GM12878 (cell line): ENCODE results near the gene PTH2R. TPM values are rescaled to one million over a fixed set of nuclear protein-coding genes. Genes with fewer than 3 reads are reported as not detected.
"Not testable (repeated sequence)": the region's sequence is repeated elsewhere in the genome, so short reads cannot be mapped to it uniquely, and the experiment has no call there.

Experiments used
- ATAC-seq: fragments of 200-7000 bp; cut with Tn5 transposase; 3 replicates; pipeline ENCODE4 v1.9.1; 2020; ENCODE audit warnings: mild to moderate bottlenecking, moderate library complexity
- BruUV-seq: library from RNA; stranded (reverse); fragments of 400-500 nt; replicated peaks from 2 replicates; lab custom pipeline; 2021; lab: Mats Ljungman, UMichigan
- CTCF ChIA-PET: fragments of 300-600 bp; sonication (Branson Sonifier 250); formaldehyde crosslinking; extraction: SDS; loops from one replicate; lab custom pipeline; 2021; ENCODE audit warnings: inconsistent platforms; lab: Yijun Ruan, JAX
- POLR2A ChIA-PET: fragments of 350-600 bp; formaldehyde crosslinking; extraction: SDS; loops from one replicate; lab custom pipeline; 2021; ENCODE audit warnings: inconsistent platforms; lab: Charles Lee
- RAD21 ChIA-PET: fragments of 300-600 bp; sonication (Branson Sonifier 250); formaldehyde crosslinking; loops from one replicate; lab custom pipeline; 2023; ENCODE audit warnings: antibody characterized with exemption; ENCODE audit not compliant: unreplicated experiment; lab: Charles Lee
- SMC1A ChIA-PET: fragments of 300-600 bp; sonication (Branson Sonifier 250); formaldehyde crosslinking; loops from one replicate; lab custom pipeline; 2023; ENCODE audit not compliant: unreplicated experiment, uncharacterized antibody; lab: Charles Lee
- DNase-seq: peaks from one replicate; pipeline ENCODE4 v3.0.0-alpha.2; 2011; ENCODE audit warnings: low read depth, low spot score
- FAIRE-seq: peaks from 3 replicates; lab custom pipeline; 2011; peaks lifted over from hg19 to GRCh38; lab: Jason Lieb, UNC
- H2AFZ ChIP-seq: 2 replicates; pipeline ENCODE4 v1.6.0; 2011; ENCODE audit warnings: low read depth, low read length, control low read depth; ENCODE audit not compliant: control insufficient read depth
- H3K27ac ChIP-seq: 2 replicates; pipeline ENCODE4 v1.5.1; 2011; ENCODE audit warnings: control low read depth; ENCODE audit not compliant: control insufficient read depth, insufficient read depth
- H3K27me3 ChIP-seq, 2 experiments: replicated peaks in 1 of 2; 2 replicates each; pipeline versions ENCODE4 v1.6.0 to v1.6.1; 2011; ENCODE audit warnings: low read length in 1 of 2; ENCODE audit not compliant: control insufficient read depth in 2 of 2, insufficient read depth in 2 of 2
- H3K36me3 ChIP-seq, 2 experiments: 2 replicates each; pipeline ENCODE4 v1.5.1; 2011; ENCODE audit warnings: low read length in 1 of 2; ENCODE audit not compliant: control insufficient read depth in 2 of 2, insufficient read depth in 2 of 2
- H3K4me1 ChIP-seq: 2 replicates; pipeline ENCODE4 v1.6.1; 2011; ENCODE audit warnings: mild to moderate bottlenecking, low read length, moderate library complexity, mixed read lengths; ENCODE audit not compliant: control insufficient read depth, insufficient read depth
- H3K4me2 ChIP-seq: 2 replicates; pipeline ENCODE4 v1.6.0; 2011; ENCODE audit warnings: control low read depth; ENCODE audit not compliant: control insufficient read depth, insufficient read depth
- H3K4me3 ChIP-seq: fragments of 200-600 bp; sonication (generic); 2 replicates; pipeline ENCODE4 v1.5.1; 2016
- H3K79me2 ChIP-seq: 2 replicates; pipeline ENCODE4 v1.6.0; 2011; ENCODE audit warnings: low read length; ENCODE audit not compliant: control insufficient read depth, insufficient read depth
- H3K9ac ChIP-seq: 2 replicates; pipeline ENCODE4 v1.8.0; 2011; ENCODE audit warnings: low read length, control low read depth, mixed read lengths; ENCODE audit not compliant: control insufficient read depth, insufficient read depth
- H3K9me3 ChIP-seq: replicated peaks from 3 replicates; pipeline ENCODE4 v1.5.1; 2011; ENCODE audit warnings: mild to moderate bottlenecking, low read length; ENCODE audit not compliant: control insufficient read depth, insufficient read depth
- H4K20me1 ChIP-seq: 2 replicates; pipeline ENCODE4 v1.6.0; 2011; ENCODE audit not compliant: control insufficient read depth, insufficient read depth
- BHLHE40 ChIP-seq, 2 experiments: fragments of 450-650 bp in 1 of 2; IDR thresholded peaks; 2 replicates each; pipeline ENCODE4 v1.6.1; 2011 to 2017; ENCODE audit warnings: low read depth in 2 of 2, borderline replicate concordance in 1 of 2, improper control_type of control experiment in 1 of 2, low read length in 1 of 2, mild to moderate bottlenecking in 1 of 2
- CBX5 ChIP-seq: sonication (generic); IDR thresholded peaks from 2 replicates; pipeline ENCODE4 v1.6.1; 2016; ENCODE audit warnings: low read depth, moderate library complexity, mild to moderate bottlenecking, inconsistent platforms
- KDM1A ChIP-seq: fragments of 200-600 bp; sonication (generic); IDR thresholded peaks from 2 replicates; pipeline ENCODE4 v1.6.1; 2016; ENCODE audit warnings: borderline replicate concordance
- KLF5 ChIP-seq: fragments of 450-650 bp; IDR thresholded peaks from 2 replicates; pipeline ENCODE4 v1.6.1; 2014; ENCODE audit warnings: mild to moderate bottlenecking; ENCODE audit not compliant: partially characterized antibody
- NFXL1 ChIP-seq: fragments of 450-650 bp; IDR thresholded peaks from 2 replicates; pipeline ENCODE4 v1.6.1; 2017; ENCODE audit warnings: antibody characterized with exemption, mild to moderate bottlenecking, borderline replicate concordance
- SRF ChIP-seq, 2 experiments: IDR thresholded peaks; 2 replicates each; pipeline ENCODE4 v1.6.1; 2011; ENCODE audit warnings: low read depth in 2 of 2, low read length in 2 of 2, mild to moderate bottlenecking in 1 of 2, moderate library complexity in 1 of 2
- TBL1XR1 ChIP-seq: IDR thresholded peaks from 2 replicates; pipeline ENCODE4 v1.6.1; 2012; ENCODE audit warnings: low read depth, low read length, improper control_type of control experiment
- TCF7 ChIP-seq: IDR thresholded peaks from 2 replicates; pipeline ENCODE4 v1.6.1; 2014; ENCODE audit warnings: antibody characterized with exemption, borderline replicate concordance
- WGBS: methylation state at CpG from one replicate; pipeline ENCODE4 v1.1.6; 2016; ENCODE audit warnings: low lambda C conversion rate; ENCODE audit not compliant: insufficient replicate concordance, insufficient coverage; ENCODE audit errors: missing lambda C conversion rate; 5-methylcytosine and 5-hydroxymethylcytosine counted together
- in situ Hi-C: fragments of 300-500 bp; cut with MboI; formaldehyde crosslinking; loops from 9 replicates; pipeline ENCODE4 v1.14.3; 2018; ENCODE audit warnings: mixed read lengths
- intact Hi-C: fragments of 100-400 bp; cut with micrococcal nuclease; formaldehyde crosslinking; loops from one replicate; pipeline ENCODE4 v1.14.2; 2022; ENCODE audit not compliant: unreplicated experiment
- polyA plus RNA-seq, 11 experiments: library from polyadenylated mRNA; depleted of rRNA in 4 of 11; unstranded in 6 of 11; stranded (reverse) in 5 of 11; fragments of >200 nt; fragmentation: Nextera tagmentation in 4 of 11; fragmentation: Illumina TruSeq in 1 of 11; extraction: Ambion mirVana in 4 of 11; extraction: Trizol in 1 of 11; gene quantifications; 1 replicate in 1 of 11; 2 replicates in 10 of 11; pipeline versions ENCODE4 v1.2.1 to v1.2.3, GENCODE V29; 2011 to 2016; ENCODE audit warnings: inconsistent platforms in 2 of 11, missing spikeins in 2 of 11, low read depth in 1 of 11
- total RNA-seq, 4 experiments: library from RNA; depleted of rRNA in 3 of 4; stranded (reverse); fragments of >200 nt in 3 of 4; fragmentation: Illumina TruSeq in 1 of 4; extraction: Trizol in 1 of 4; gene quantifications; 2 replicates each; pipeline versions ENCODE4 v1.2.1 to v1.2.3, GENCODE V29; 2013 to 2021
- TF ChIP-seq, protein P1 (sequence below), 3 experiments: IDR thresholded peaks in 2 of 3; conservative IDR thresholded peaks in 1 of 3; 2 replicates each; pipeline ENCODE4 v1.5.1; 2011; ENCODE audit warnings: low read depth in 3 of 3, low read length in 3 of 3, mild to moderate bottlenecking in 3 of 3, control low read depth in 2 of 3, moderate library complexity in 2 of 3, inconsistent platforms in 1 of 3, mixed read lengths in 1 of 3; ENCODE audit not compliant: control insufficient read depth in 2 of 3, insufficient read depth in 1 of 3; ENCODE audit errors: extremely low read depth in 1 of 3

Gene PTH2R
- total and polyA plus RNA-seq, 10 of the 15 experiments (the other 5 are each of a cell fraction or from before 2014, with no cell fraction given), result 0.01 to 0.06 (median 0.03) TPM; not detected in 7

DNA sequence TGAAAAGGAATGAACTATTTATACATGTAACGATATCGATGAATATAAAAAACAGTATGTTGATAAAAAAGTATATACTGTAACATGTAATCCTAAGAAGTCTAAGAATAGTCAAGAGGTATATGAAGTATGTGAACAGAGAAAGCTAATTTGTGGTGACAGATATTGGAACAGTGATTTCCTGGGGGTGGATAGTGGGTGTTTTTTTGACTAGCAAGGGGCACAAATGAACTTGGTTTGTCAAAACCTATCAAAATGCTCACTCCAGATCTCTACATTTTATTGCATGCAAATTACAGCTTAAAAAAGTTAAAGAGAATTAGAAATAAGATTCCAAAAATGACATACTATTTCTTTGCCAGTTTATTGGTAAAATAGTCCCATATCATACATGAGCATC, 35.4 kb downstream of the PTH2R start:
- no peaks in the 10 kb centered on the region for H3K79me2 ChIP-seq
- 82% methylated on average over 2 of the region's 2 CpGs for WGBS
- no peaks in the 10 kb centered on the region for H3K36me3 ChIP-seq
- no peaks in the 10 kb centered on the region for H4K20me1 ChIP-seq
- FAIRE-seq (no peak), DNase-seq (no peak), ATAC-seq (no peak)
- ChIA-PET SMC1A (interaction anchor here (1.1 kb wide), 1 partner anchor 1118 kb away, joined by 3 read pairs; no protein-coding TSS in a partner anchor), RAD21 (no interaction called here), CTCF (no interaction called here), POLR2A (no interaction called here)
- no peak overlapping the region for H2AFZ ChIP-seq
- no peak overlapping the region for H3K9ac ChIP-seq
- no peaks in the 10 kb centered on the region for H3K9me3 ChIP-seq
- H3K4me1 ChIP-seq, result no peaks in the 10 kb centered on the region
- H3K27me3 ChIP-seq, result no peaks in the 10 kb centered on the region
- no peak overlapping the region for H3K4me2 ChIP-seq
- H3K4me3 ChIP-seq, result no peak overlapping the region
- BruUV-seq, result no TSS peak
- in situ Hi-C loops, result no loop called here
- no peak for TF ChIP-seq KLF5
- TF ChIP-seq, protein P1, sequence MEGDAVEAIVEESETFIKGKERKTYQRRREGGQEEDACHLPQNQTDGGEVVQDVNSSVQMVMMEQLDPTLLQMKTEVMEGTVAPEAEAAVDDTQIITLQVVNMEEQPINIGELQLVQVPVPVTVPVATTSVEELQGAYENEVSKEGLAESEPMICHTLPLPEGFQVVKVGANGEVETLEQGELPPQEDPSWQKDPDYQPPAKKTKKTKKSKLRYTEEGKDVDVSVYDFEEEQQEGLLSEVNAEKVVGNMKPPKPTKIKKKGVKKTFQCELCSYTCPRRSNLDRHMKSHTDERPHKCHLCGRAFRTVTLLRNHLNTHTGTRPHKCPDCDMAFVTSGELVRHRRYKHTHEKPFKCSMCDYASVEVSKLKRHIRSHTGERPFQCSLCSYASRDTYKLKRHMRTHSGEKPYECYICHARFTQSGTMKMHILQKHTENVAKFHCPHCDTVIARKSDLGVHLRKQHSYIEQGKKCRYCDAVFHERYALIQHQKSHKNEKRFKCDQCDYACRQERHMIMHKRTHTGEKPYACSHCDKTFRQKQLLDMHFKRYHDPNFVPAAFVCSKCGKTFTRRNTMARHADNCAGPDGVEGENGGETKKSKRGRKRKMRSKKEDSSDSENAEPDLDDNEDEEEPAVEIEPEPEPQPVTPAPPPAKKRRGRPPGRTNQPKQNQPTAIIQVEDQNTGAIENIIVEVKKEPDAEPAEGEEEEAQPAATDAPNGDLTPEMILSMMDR (IDR thresholded peaks at IDR 0.05 in 2 of 3, conservative IDR thresholded peaks at IDR 0.05 in 1 of 3; ENCODE audit: control insufficient read depth in 2 of 3, extremely low read depth in 1 of 3, insufficient read depth in 1 of 3, low read depth in 3 of 3, low read length in 3 of 3), result no peak
- no peak for TF ChIP-seq SRF (IDR thresholded peaks at IDR 0.05; ENCODE audit: low read depth in 2 of 2, low read length in 2 of 2)
- TF ChIP-seq BHLHE40 (IDR thresholded peaks at IDR 0.05; ENCODE audit: borderline replicate concordance in 1 of 2, low read depth in 2 of 2, low read length in 1 of 2), result no peak
- no peak for TF ChIP-seq NFXL1
- TF ChIP-seq KDM1A, result no peak
- no peak for TF ChIP-seq CBX5
- TF ChIP-seq TCF7, result no peak
- no peak for TF ChIP-seq TBL1XR1
- intact Hi-C loops, result no loop called here
- H3K27ac ChIP-seq, result no peak overlapping the region

DNA sequence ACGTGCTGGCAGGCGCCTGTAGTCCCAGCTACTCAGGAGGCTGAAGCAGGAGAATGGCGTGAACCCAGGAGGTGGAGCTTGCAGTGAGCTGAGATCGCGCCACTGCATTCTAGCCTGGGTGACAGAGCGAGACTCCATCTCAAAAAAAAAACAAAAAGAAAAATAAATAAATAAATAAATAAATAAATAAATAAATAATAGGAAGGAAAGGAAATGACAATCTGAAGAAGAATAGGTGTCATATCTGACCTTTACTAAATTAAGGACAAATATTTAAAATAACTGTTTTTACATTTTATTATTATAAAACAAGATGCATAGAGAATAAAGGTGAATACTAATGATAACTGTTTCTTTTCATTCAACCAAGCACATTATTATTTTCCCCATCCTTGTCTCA, 40.9 kb downstream of the PTH2R start:
- BruUV-seq, SMC1A ChIA-PET, in situ Hi-C loops, CTCF ChIA-PET, H3K9ac ChIP-seq, intact Hi-C loops, H3K27me3 ChIP-seq, H3K9me3 ChIP-seq, FAIRE-seq, POLR2A ChIA-PET, H3K4me2 ChIP-seq, H2AFZ ChIP-seq, RAD21 ChIA-PET, ATAC-seq, H3K79me2 ChIP-seq, DNase-seq, H3K36me3 ChIP-seq, H3K4me1 ChIP-seq, H3K27ac ChIP-seq, H3K4me3 ChIP-seq, H4K20me1 ChIP-seq: not testable (repeated sequence)
- 58% methylated on average over 2 of the region's 6 CpGs for WGBS
